ENCODE results near the gene KLHL2.
A peak's percentile ranks its signal among the peaks of the same experiment; 100 is the strongest.
"Not testable (repeated sequence)": the region's sequence is repeated elsewhere in the genome, so short reads cannot be mapped to it uniquely, and the experiment has no call there.

Gene KLHL2

GRCh38 chr4:165207431-165208220 lies at the start of gene KLHL2:
KLHL2 (plus strand) TSS chr4:165207561; CDS start chr4:165207877, 316 bp downstream.
- peak; percentile 8 to 41 for DNase-seq

- DNase-seq: no peak
Measured at GRCh38 chr4:165158762-165159161, 48.6 kb upstream of the KLHL2 start.

- DNase-seq: no peak
Measured at GRCh38 chr4:165164257-165164656, 43.1 kb upstream of the KLHL2 start.

- DNase-seq: not testable (repeated sequence)
Measured at GRCh38 chr4:165166872-165167271, 40.5 kb upstream of the KLHL2 start.

- DNase-seq: no peak
Measured at GRCh38 chr4:165167650-165168049, 39.7 kb upstream of the KLHL2 start.

GRCh38 chr4:165170819-165171218 lies 36.5 kb upstream of the KLHL2 start:
- DNase-seq: no peak

GRCh38 chr4:165175470-165175869 lies 31.9 kb upstream of the KLHL2 start:
- DNase-seq: not testable (repeated sequence)

- no peak for DNase-seq
Measured at GRCh38 chr4:165175879-165176278, 31.5 kb upstream of the KLHL2 start.

- no peak for DNase-seq
Measured at GRCh38 chr4:165177725-165178666, 29.4 kb upstream of the KLHL2 start.

GRCh38 chr4:165184220-165184619 lies 23.1 kb upstream of the KLHL2 start:
- no peak for DNase-seq

- DNase-seq: not testable (repeated sequence)
Measured at GRCh38 chr4:165184998-165185397, 22.4 kb upstream of the KLHL2 start.

- no peak for DNase-seq
Measured at GRCh38 chr4:165185448-165185847, 21.9 kb upstream of the KLHL2 start.

GRCh38 chr4:165190591-165191347 lies 16.6 kb upstream of the KLHL2 start:
- no peak for DNase-seq

- DNase-seq: no peak
Measured at GRCh38 chr4:165191348-165191656, 16.1 kb upstream of the KLHL2 start.

GRCh38 chr4:165191814-165192499 lies 15.4 kb upstream of the KLHL2 start:
- no peak for DNase-seq

- no peak for DNase-seq
Measured at GRCh38 chr4:165192500-165192898, 14.9 kb upstream of the KLHL2 start.

- DNase-seq: no peak
Measured at GRCh38 chr4:165192956-165193355, 14.4 kb upstream of the KLHL2 start.

GRCh38 chr4:165194368-165194767 lies 13.0 kb upstream of the KLHL2 start:
- no peak for DNase-seq

- DNase-seq: no peak
Measured at GRCh38 chr4:165198329-165198728, 9.0 kb upstream of the KLHL2 start.

- no peak for DNase-seq
Measured at GRCh38 chr4:165199286-165199685, 8.1 kb upstream of the KLHL2 start.

- no peak for DNase-seq
Measured at GRCh38 chr4:165199722-165200121, 7.6 kb upstream of the KLHL2 start.

- no peak for DNase-seq
Measured at GRCh38 chr4:165201806-165202205, 5.6 kb upstream of the KLHL2 start.
